Measurements from ENCODE around the gene BBLN. TPM values are rescaled to one million over a fixed set of nuclear protein-coding genes. Genes with fewer than 3 reads are reported as not detected.
A peak's percentile ranks its signal among the peaks of the same experiment; 100 is the strongest.

The BBLN gene, protein sequence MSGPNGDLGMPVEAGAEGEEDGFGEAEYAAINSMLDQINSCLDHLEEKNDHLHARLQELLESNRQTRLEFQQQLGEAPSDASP
- 64.2 TPM for polyA plus RNA-seq (2012; ENCODE audit: insufficient read length, low read depth)

- peak; percentile 59; the same call in 1 of the 2 replicates for TF ChIP-seq SIN3A (IDR thresholded peaks at IDR 0.05; ENCODE audit: borderline replicate concordance, insufficient read depth, low read length)
- TF ChIP-seq POLR2AphosphoS5 (IDR thresholded peaks at IDR 0.05; ENCODE audit: low read depth, low read length) = peak; percentile 93
- peak; percentile 70; the same call in 1 of the 2 replicates for TF ChIP-seq TAF1 (IDR thresholded peaks at IDR 0.05; ENCODE audit: borderline replicate concordance, insufficient read depth, low read length)
- TF ChIP-seq, protein P1, sequence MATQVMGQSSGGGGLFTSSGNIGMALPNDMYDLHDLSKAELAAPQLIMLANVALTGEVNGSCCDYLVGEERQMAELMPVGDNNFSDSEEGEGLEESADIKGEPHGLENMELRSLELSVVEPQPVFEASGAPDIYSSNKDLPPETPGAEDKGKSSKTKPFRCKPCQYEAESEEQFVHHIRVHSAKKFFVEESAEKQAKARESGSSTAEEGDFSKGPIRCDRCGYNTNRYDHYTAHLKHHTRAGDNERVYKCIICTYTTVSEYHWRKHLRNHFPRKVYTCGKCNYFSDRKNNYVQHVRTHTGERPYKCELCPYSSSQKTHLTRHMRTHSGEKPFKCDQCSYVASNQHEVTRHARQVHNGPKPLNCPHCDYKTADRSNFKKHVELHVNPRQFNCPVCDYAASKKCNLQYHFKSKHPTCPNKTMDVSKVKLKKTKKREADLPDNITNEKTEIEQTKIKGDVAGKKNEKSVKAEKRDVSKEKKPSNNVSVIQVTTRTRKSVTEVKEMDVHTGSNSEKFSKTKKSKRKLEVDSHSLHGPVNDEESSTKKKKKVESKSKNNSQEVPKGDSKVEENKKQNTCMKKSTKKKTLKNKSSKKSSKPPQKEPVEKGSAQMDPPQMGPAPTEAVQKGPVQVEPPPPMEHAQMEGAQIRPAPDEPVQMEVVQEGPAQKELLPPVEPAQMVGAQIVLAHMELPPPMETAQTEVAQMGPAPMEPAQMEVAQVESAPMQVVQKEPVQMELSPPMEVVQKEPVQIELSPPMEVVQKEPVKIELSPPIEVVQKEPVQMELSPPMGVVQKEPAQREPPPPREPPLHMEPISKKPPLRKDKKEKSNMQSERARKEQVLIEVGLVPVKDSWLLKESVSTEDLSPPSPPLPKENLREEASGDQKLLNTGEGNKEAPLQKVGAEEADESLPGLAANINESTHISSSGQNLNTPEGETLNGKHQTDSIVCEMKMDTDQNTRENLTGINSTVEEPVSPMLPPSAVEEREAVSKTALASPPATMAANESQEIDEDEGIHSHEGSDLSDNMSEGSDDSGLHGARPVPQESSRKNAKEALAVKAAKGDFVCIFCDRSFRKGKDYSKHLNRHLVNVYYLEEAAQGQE (IDR thresholded peaks at IDR 0.05; ENCODE audit: insufficient read depth in 1 of 2, low read depth in 2 of 2, low read length in 2 of 2) = 0 out of 4 replicates have a peak, but pooled peaks of 1 of the 2 experiments have one; percentile 27
- TF ChIP-seq FOXP2 (optimal IDR thresholded peaks at IDR 0.05; ENCODE audit: borderline replicate concordance, extremely low read depth, extremely low read length, insufficient read depth) = peak; percentile 55
These were observed at the start of gene BBLN for GRCh38 chr9:128159784-128160602. TSS of gene BBLN (plus strand) at chr9:128160265. CDS start at chr9:128160408, 143 bp downstream.

- TF ChIP-seq FOXP2 (optimal IDR thresholded peaks at IDR 0.05; ENCODE audit: borderline replicate concordance, extremely low read depth, extremely low read length, insufficient read depth) = no peak
These were observed 46.3 kb upstream of the BBLN start for GRCh38 chr9:128113526-128114325.

DNA sequence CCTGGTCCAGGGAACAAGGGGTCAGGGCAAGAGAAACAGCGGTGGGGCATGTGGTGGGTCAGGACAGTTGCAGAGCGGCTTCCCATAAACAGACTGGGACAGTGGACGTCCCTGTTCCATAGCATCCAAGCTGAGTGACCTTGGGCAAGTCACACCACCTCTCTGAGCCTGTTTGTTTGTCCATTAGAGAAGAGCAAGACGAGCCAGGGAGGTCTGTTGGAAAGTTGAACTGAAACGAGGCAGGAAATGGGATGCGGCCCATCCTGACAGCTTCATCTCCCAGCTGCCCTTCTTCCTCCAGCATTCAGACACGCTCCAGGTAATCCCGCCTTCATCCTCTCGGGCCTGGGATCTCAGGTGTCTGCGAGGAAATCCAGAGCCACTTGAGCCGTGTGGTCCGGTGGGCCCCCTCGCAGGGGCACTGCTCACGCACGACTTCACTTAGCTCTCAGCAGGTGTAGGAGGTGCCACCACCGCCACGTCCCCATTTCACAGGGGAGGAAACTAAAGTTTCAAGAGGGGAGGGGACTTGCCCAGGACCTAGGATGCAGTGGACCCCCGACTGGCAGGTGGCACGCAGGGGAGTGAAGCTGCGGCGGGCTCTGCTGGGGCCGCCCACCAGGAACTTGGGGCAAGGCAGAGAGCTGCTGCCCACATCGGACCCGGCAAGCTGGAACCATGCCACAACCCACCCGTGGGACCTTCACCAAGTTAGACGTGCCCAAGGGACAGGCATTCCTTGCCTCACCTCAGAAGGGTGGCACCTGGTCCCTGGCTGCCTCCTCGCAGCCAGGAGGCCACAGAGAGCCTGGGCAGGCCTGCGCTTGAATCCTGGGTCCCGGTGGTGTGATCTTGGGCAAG is 45.5 kb upstream of the BBLN start:
- no peak for TF ChIP-seq TAF1 (IDR thresholded peaks at IDR 0.05; ENCODE audit: borderline replicate concordance, insufficient read depth, low read length)
- no peak for TF ChIP-seq FOXP2 (optimal IDR thresholded peaks at IDR 0.05; ENCODE audit: borderline replicate concordance, extremely low read depth, extremely low read length, insufficient read depth)
- TF ChIP-seq, protein P1 (IDR thresholded peaks at IDR 0.05; ENCODE audit: insufficient read depth in 1 of 2, low read depth in 2 of 2, low read length in 2 of 2) = no peak
- no peak for TF ChIP-seq SIN3A (IDR thresholded peaks at IDR 0.05; ENCODE audit: borderline replicate concordance, insufficient read depth, low read length)
- TF ChIP-seq POLR2AphosphoS5 (IDR thresholded peaks at IDR 0.05; ENCODE audit: low read depth, low read length) = no peak

- TF ChIP-seq, protein P1 (IDR thresholded peaks at IDR 0.05; ENCODE audit: insufficient read depth in 1 of 2, low read depth in 2 of 2, low read length in 2 of 2) = no peak
- TF ChIP-seq TAF1 (IDR thresholded peaks at IDR 0.05; ENCODE audit: borderline replicate concordance, insufficient read depth, low read length) = no peak
- no peak for TF ChIP-seq FOXP2 (optimal IDR thresholded peaks at IDR 0.05; ENCODE audit: borderline replicate concordance, extremely low read depth, extremely low read length, insufficient read depth)
- TF ChIP-seq POLR2AphosphoS5 (IDR thresholded peaks at IDR 0.05; ENCODE audit: low read depth, low read length) = no peak
- TF ChIP-seq SIN3A (IDR thresholded peaks at IDR 0.05; ENCODE audit: borderline replicate concordance, insufficient read depth, low read length) = no peak
These were observed 44.6 kb upstream of the BBLN start for GRCh38 chr9:128115187-128116103.

Data from PFSK-1 (cell line).